ENCODE data around the gene RAC3. TPM values are rescaled to one million over a fixed set of nuclear protein-coding genes. Genes with fewer than 3 reads are reported as not detected.
A peak's percentile ranks its signal among the peaks of the same experiment; 100 is the strongest.

The RAC3 gene
- polyA plus RNA-seq, 1 donor (not counting 4 experiments of a cell fraction or from before 2014, with no cell fraction given), result 12.3 TPM

DNA sequence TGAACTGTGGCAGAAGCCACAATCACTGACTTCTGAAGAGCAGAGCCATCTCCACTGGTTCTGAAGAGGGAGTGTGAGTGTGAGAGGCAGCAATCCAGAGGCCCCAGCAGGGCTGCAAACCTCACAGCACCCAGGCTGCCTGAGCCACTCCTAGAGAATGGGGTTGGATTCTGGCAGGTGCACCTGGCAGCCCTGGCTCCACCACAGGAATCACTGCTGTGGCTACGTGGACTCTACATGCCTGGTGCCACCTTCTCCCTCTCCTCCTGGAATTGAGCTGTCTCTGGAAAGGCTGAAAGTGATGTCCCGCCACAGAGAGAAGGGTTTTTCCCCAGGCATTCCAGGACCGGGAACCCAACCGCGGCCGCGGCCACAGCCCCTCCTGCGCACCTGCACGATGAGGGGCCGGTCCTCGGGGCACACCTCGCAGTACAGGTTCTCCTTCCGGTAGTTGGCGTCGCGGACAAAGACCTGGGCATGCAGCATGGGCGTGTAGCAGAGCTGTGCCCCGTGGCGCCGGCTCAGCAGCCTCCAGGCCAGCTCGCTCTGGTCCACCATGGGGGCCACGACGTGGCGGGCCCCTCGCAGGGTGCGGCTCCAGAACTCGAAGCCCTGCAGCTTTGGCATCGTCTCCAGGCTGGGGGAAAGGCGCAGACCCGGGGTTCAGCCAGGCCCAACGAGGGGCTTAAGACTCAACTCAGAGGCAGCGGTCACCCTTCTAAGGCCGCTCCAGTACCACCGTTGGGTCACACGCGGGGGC, 33.1 kb downstream of the RAC3 start:
- peak overlapping the region; percentile 93 for H3K4me2 ChIP-seq (ENCODE audit: control insufficient read depth, extremely low read depth, insufficient read depth, low read depth, low read length)
- no peaks in the 10 kb centered on the region for H3K27me3 ChIP-seq (ENCODE audit: control insufficient read depth, extremely low read depth, insufficient read depth, low read length)
- peak overlapping the region; percentile 52 for H3K27ac ChIP-seq (ENCODE audit: control insufficient read depth, insufficient read depth, low read length)
- H3K9me3 ChIP-seq (ENCODE audit: control insufficient read depth, low read depth, low read length), result no peaks in the 10 kb centered on the region
- H4K20me1 ChIP-seq (ENCODE audit: control insufficient read depth, extremely low read depth, insufficient read depth, low read length), result peaks cover 9% of the 10 kb centered on the region
- dilution Hi-C loops (cut with MboI; ENCODE audit: extremely low pct_ligation_motif_present, low sequenced_read_pairs), result no loop called here
- H3K79me2 ChIP-seq (ENCODE audit: control insufficient read depth, insufficient read depth, low read length), result peaks cover 20% of the 10 kb centered on the region
- no peak for TF ChIP-seq EZH2 (IDR thresholded peaks at IDR 0.05; ENCODE audit: low read length)
- TF ChIP-seq, protein P1, sequence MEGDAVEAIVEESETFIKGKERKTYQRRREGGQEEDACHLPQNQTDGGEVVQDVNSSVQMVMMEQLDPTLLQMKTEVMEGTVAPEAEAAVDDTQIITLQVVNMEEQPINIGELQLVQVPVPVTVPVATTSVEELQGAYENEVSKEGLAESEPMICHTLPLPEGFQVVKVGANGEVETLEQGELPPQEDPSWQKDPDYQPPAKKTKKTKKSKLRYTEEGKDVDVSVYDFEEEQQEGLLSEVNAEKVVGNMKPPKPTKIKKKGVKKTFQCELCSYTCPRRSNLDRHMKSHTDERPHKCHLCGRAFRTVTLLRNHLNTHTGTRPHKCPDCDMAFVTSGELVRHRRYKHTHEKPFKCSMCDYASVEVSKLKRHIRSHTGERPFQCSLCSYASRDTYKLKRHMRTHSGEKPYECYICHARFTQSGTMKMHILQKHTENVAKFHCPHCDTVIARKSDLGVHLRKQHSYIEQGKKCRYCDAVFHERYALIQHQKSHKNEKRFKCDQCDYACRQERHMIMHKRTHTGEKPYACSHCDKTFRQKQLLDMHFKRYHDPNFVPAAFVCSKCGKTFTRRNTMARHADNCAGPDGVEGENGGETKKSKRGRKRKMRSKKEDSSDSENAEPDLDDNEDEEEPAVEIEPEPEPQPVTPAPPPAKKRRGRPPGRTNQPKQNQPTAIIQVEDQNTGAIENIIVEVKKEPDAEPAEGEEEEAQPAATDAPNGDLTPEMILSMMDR (optimal IDR thresholded peaks at IDR 0.05 in 1 of 3, IDR thresholded peaks at IDR 0.05 in 1 of 3, conservative IDR thresholded peaks at IDR 0.05 in 1 of 3; ENCODE audit: extremely low read depth in 1 of 3, insufficient read depth in 2 of 3, low read length in 3 of 3), result peak in 1 of 3 experiments; percentile 4
- H3K9me1 ChIP-seq (ENCODE audit: control insufficient read depth, extremely low read depth, insufficient read depth, low read length), result no peaks in the 10 kb centered on the region
- peaks cover 18 to 20% of the 10 kb centered on the region in 2 experiments for H3K36me3 ChIP-seq (ENCODE audit: control insufficient read depth in 2 of 2, extremely low read depth in 1 of 2, insufficient read depth in 2 of 2, low read length in 2 of 2)
- no peak for FAIRE-seq
- H3K9ac ChIP-seq (ENCODE audit: control insufficient read depth, extremely low read depth, insufficient read depth, low read length), result peak overlapping the region; percentile 83
- H3K4me1 ChIP-seq (ENCODE audit: control insufficient read depth, extremely low read depth, insufficient read depth, low read length), result peaks cover 13% of the 10 kb centered on the region
- no peak overlapping the region for H2AFZ ChIP-seq (ENCODE audit: control insufficient read depth, low read length)
- peak overlapping the region; percentile 78 to 84 (median 84) for H3K4me3 ChIP-seq (ENCODE audit: control insufficient read depth in 2 of 3, extremely low read depth in 1 of 3, insufficient read depth in 2 of 3, low read depth in 1 of 3, low read length in 3 of 3)
- DNase-seq (ENCODE audit: low read depth, low spot score), result no peak

DNA sequence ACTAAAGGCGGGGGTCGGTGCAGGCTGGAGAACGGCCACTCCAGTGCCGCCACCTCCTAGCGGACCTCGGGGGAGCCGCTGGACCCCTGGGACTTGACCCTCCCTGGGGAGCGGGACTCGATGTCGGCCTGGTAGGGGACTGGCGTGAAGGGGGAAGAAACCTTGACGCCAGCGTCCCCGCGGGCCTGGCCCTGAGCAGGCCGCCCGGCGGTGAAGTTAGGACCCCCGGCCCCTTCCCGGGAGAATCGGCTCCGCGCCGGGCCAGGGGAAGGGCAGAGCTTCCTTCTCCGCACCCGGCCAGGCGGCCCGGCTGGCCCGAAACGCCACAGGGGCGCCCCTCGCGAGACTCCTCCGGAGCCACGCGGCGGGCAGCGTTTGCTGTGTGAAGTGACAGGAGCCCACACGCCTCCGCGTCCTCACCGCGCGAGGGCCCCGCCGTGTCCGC, 33.7 kb downstream of the RAC3 start:
- H2AFZ ChIP-seq (ENCODE audit: control insufficient read depth, low read length), result peak overlapping the region; percentile 5
- H3K27ac ChIP-seq (ENCODE audit: control insufficient read depth, insufficient read depth, low read length), result peak overlapping the region; percentile 52
- FAIRE-seq, result no peak

More for the DNA sequence above, 33.7 kb downstream of the RAC3 start:
- TF ChIP-seq, protein P1 (optimal IDR thresholded peaks at IDR 0.05 in 1 of 3, IDR thresholded peaks at IDR 0.05 in 1 of 3, conservative IDR thresholded peaks at IDR 0.05 in 1 of 3; ENCODE audit: extremely low read depth in 1 of 3, insufficient read depth in 2 of 3, low read length in 3 of 3), result no peak
- no peak for TF ChIP-seq EZH2 (IDR thresholded peaks at IDR 0.05; ENCODE audit: low read length)
- Histone ChIP-seq H3K36me3 (ENCODE audit: control insufficient read depth in 2 of 2, extremely low read depth in 1 of 2, insufficient read depth in 2 of 2, low read length in 2 of 2) (peaks cover 16 to 17% of the 10 kb centered on the region in 2 experiments), H3K27me3 (ENCODE audit: control insufficient read depth, extremely low read depth, insufficient read depth, low read length) (no peaks in the 10 kb centered on the region), H3K79me2 (ENCODE audit: control insufficient read depth, insufficient read depth, low read length) (peaks cover 20% of the 10 kb centered on the region), H3K4me1 (ENCODE audit: control insufficient read depth, extremely low read depth, insufficient read depth, low read length) (peaks cover 13% of the 10 kb centered on the region), H4K20me1 (ENCODE audit: control insufficient read depth, extremely low read depth, insufficient read depth, low read length) (peaks cover 9% of the 10 kb centered on the region), H3K9me3 (ENCODE audit: control insufficient read depth, low read depth, low read length) (no peaks in the 10 kb centered on the region), H3K9ac (ENCODE audit: control insufficient read depth, extremely low read depth, insufficient read depth, low read length) (peak overlapping the region; percentile 83), H3K9me1 (ENCODE audit: control insufficient read depth, extremely low read depth, insufficient read depth, low read length) (no peaks in the 10 kb centered on the region), H3K4me3 (ENCODE audit: control insufficient read depth in 2 of 3, extremely low read depth in 1 of 3, insufficient read depth in 2 of 3, low read depth in 1 of 3, low read length in 3 of 3) (peak overlapping the region; percentile 78 to 84 (median 84)), H3K4me2 (ENCODE audit: control insufficient read depth, extremely low read depth, insufficient read depth, low read depth, low read length) (peak overlapping the region; percentile 93)
- no peak for DNase-seq (ENCODE audit: low read depth, low spot score)
- dilution Hi-C loops (cut with MboI; ENCODE audit: extremely low pct_ligation_motif_present, low sequenced_read_pairs), result no loop called here
